Measurements from ENCODE around the gene FLII.

DNA sequence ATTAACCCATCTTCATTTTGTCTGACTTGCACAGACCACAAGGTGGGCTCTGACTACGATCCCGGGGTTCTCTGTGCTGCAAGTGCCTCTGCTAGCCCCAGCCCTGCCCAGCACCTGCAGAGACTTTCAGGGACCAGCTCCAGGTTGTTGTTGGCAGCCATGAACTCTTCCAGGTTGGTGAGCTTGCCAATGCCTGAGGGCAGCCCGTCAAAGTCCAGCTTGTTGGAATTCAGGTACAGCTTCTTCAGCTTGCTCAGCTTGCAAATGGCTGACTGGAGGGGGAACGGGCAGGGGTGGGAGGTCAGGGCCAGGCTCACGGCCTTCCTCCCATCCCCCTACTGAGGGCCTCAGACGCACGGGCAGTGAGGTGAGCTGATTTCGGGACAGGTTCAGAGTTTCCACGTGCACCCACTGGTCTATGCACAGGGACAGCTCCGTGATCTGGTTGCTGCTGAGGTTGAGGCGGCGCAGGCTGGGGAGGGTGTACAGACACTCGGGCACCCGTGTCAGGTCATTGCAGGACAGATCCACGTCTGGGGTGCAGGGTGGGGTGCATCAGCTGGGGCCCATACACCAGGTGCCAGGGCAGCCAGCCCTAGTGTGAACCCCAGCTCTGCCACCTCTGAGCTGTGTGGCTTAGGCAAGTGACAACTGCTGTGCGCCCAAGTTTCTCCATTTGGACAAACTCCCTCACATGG, 5.2 kb downstream of the FLII start:
- no peak for TF ChIP-seq DPF2 (CRISPR knock-in tag; IDR thresholded peaks at IDR 0.05; ENCODE audit: borderline replicate concordance, low read depth)
- TF ChIP-seq, protein P1, sequence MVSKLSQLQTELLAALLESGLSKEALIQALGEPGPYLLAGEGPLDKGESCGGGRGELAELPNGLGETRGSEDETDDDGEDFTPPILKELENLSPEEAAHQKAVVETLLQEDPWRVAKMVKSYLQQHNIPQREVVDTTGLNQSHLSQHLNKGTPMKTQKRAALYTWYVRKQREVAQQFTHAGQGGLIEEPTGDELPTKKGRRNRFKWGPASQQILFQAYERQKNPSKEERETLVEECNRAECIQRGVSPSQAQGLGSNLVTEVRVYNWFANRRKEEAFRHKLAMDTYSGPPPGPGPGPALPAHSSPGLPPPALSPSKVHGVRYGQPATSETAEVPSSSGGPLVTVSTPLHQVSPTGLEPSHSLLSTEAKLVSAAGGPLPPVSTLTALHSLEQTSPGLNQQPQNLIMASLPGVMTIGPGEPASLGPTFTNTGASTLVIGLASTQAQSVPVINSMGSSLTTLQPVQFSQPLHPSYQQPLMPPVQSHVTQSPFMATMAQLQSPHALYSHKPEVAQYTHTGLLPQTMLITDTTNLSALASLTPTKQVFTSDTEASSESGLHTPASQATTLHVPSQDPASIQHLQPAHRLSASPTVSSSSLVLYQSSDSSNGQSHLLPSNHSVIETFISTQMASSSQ (IDR thresholded peaks at IDR 0.05; ENCODE audit: low read depth), result no peak
- TF ChIP-seq, protein P1 (CRISPR knock-in tag; IDR thresholded peaks at IDR 0.05; ENCODE audit: borderline replicate concordance), result no peak
- TF ChIP-seq, protein P2, sequence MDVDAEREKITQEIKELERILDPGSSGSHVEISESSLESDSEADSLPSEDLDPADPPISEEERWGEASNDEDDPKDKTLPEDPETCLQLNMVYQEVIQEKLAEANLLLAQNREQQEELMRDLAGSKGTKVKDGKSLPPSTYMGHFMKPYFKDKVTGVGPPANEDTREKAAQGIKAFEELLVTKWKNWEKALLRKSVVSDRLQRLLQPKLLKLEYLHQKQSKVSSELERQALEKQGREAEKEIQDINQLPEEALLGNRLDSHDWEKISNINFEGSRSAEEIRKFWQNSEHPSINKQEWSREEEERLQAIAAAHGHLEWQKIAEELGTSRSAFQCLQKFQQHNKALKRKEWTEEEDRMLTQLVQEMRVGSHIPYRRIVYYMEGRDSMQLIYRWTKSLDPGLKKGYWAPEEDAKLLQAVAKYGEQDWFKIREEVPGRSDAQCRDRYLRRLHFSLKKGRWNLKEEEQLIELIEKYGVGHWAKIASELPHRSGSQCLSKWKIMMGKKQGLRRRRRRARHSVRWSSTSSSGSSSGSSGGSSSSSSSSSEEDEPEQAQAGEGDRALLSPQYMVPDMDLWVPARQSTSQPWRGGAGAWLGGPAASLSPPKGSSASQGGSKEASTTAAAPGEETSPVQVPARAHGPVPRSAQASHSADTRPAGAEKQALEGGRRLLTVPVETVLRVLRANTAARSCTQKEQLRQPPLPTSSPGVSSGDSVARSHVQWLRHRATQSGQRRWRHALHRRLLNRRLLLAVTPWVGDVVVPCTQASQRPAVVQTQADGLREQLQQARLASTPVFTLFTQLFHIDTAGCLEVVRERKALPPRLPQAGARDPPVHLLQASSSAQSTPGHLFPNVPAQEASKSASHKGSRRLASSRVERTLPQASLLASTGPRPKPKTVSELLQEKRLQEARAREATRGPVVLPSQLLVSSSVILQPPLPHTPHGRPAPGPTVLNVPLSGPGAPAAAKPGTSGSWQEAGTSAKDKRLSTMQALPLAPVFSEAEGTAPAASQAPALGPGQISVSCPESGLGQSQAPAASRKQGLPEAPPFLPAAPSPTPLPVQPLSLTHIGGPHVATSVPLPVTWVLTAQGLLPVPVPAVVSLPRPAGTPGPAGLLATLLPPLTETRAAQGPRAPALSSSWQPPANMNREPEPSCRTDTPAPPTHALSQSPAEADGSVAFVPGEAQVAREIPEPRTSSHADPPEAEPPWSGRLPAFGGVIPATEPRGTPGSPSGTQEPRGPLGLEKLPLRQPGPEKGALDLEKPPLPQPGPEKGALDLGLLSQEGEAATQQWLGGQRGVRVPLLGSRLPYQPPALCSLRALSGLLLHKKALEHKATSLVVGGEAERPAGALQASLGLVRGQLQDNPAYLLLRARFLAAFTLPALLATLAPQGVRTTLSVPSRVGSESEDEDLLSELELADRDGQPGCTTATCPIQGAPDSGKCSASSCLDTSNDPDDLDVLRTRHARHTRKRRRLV (CRISPR knock-in tag; IDR thresholded peaks at IDR 0.05), result no peak
- TF ChIP-seq ZNF335 (CRISPR knock-in tag; IDR thresholded peaks at IDR 0.05), result no peak

Measured in HepG2 (cell line).